ENCODE results near the gene REEP6. TPM values are rescaled to one million over a fixed set of nuclear protein-coding genes. Genes with fewer than 3 reads are reported as not detected.
"Not testable (repeated sequence)": the region's sequence is repeated elsewhere in the genome, so short reads cannot be mapped to it uniquely, and the experiment has no call there.

Gene REEP6
- total RNA-seq, 1 donor from 2014 or later = 1.4 TPM

GRCh38 chr19:1523412-1524286 is 32.7 kb downstream of the REEP6 start, which contains the start of gene PLK5:
Gene PLK5, plus strand, starts transcription at chr19:1524077. Its CDS starts 2,920 bp downstream, at chr19:1526997.
- Mint-ChIP-seq H3K27me3 (ENCODE audit: insufficient read depth) (peaks cover 16% of the 10 kb centered on the region), H3K9me3 (no peaks in the 10 kb centered on the region), H3K4me1 (ENCODE audit: low read depth) (no peaks in the 10 kb centered on the region), H3K36me3 (ENCODE audit: low read depth) (no peaks in the 10 kb centered on the region), H3K4me3 (no peak within 1 kb of the TSS), H3K27ac (no peak within 1 kb of the TSS)
- no peak for DNase-seq (ENCODE audit: low spot score)
- intact Hi-C loops (cut with micrococcal nuclease) = no loop called here

- Mint-ChIP-seq H3K4me1 (ENCODE audit: low read depth) (no peaks in the 10 kb centered on the region), H3K36me3 (ENCODE audit: low read depth) (no peaks in the 10 kb centered on the region), H3K9me3 (no peaks in the 10 kb centered on the region), H3K27ac (no peak overlapping the region), H3K4me3 (no peak overlapping the region), H3K27me3 (ENCODE audit: insufficient read depth) (peaks cover 16% of the 10 kb centered on the region)
- intact Hi-C loops (cut with micrococcal nuclease) = no loop called here
- DNase-seq (ENCODE audit: low spot score) = no peak
Measured at GRCh38 chr19:1524287-1524971, 33.4 kb downstream of the REEP6 start.

GRCh38 chr19:1524972-1525325 is 34.0 kb downstream of the REEP6 start:
- H3K4me3 Mint-ChIP-seq = no peak overlapping the region
- H3K36me3 Mint-ChIP-seq (ENCODE audit: low read depth) = no peaks in the 10 kb centered on the region
- intact Hi-C loops (cut with micrococcal nuclease) = no loop called here
- no peak overlapping the region for H3K27ac Mint-ChIP-seq
- H3K9me3 Mint-ChIP-seq = no peaks in the 10 kb centered on the region
- DNase-seq (ENCODE audit: low spot score) = no peak
- H3K27me3 Mint-ChIP-seq (ENCODE audit: insufficient read depth) = peaks cover 16% of the 10 kb centered on the region
- H3K4me1 Mint-ChIP-seq (ENCODE audit: low read depth) = no peaks in the 10 kb centered on the region

GRCh38 chr19:1525343-1525742 is 34.4 kb downstream of the REEP6 start:
- peaks cover 16% of the 10 kb centered on the region for H3K27me3 Mint-ChIP-seq (ENCODE audit: insufficient read depth)
- no peaks in the 10 kb centered on the region for H3K4me1 Mint-ChIP-seq (ENCODE audit: low read depth)
- H3K4me3 Mint-ChIP-seq = no peak overlapping the region
- intact Hi-C loops (cut with micrococcal nuclease) = no loop called here
- no peaks in the 10 kb centered on the region for H3K9me3 Mint-ChIP-seq
- no peak for DNase-seq (ENCODE audit: low spot score)
- no peaks in the 10 kb centered on the region for H3K36me3 Mint-ChIP-seq (ENCODE audit: low read depth)
- no peak overlapping the region for H3K27ac Mint-ChIP-seq

- DNase-seq (ENCODE audit: low spot score) = no peak
- H3K27me3 Mint-ChIP-seq (ENCODE audit: insufficient read depth) = peaks cover 16% of the 10 kb centered on the region
- H3K4me3 Mint-ChIP-seq = no peak overlapping the region
- no peaks in the 10 kb centered on the region for H3K4me1 Mint-ChIP-seq (ENCODE audit: low read depth)
- intact Hi-C loops (cut with micrococcal nuclease) = no loop called here
- no peaks in the 10 kb centered on the region for H3K9me3 Mint-ChIP-seq
- no peaks in the 10 kb centered on the region for H3K36me3 Mint-ChIP-seq (ENCODE audit: low read depth)
- H3K27ac Mint-ChIP-seq = no peak overlapping the region
Measured at GRCh38 chr19:1526066-1526778, 35.2 kb downstream of the REEP6 start.

GRCh38 chr19:1526979-1527649 is 36.1 kb downstream of the REEP6 start:
- H3K4me3 Mint-ChIP-seq = no peak overlapping the region
- intact Hi-C loops (cut with micrococcal nuclease) = no loop called here
- no peak for DNase-seq (ENCODE audit: low spot score)
- H3K4me1 Mint-ChIP-seq (ENCODE audit: low read depth) = no peaks in the 10 kb centered on the region
- H3K36me3 Mint-ChIP-seq (ENCODE audit: low read depth) = no peaks in the 10 kb centered on the region
- no peak overlapping the region for H3K27ac Mint-ChIP-seq
- no peaks in the 10 kb centered on the region for H3K9me3 Mint-ChIP-seq
- peaks cover 16% of the 10 kb centered on the region for H3K27me3 Mint-ChIP-seq (ENCODE audit: insufficient read depth)

- Mint-ChIP-seq H3K4me3 (no peak overlapping the region), H3K4me1 (ENCODE audit: low read depth) (no peaks in the 10 kb centered on the region), H3K27ac (no peak overlapping the region), H3K9me3 (no peaks in the 10 kb centered on the region), H3K27me3 (ENCODE audit: insufficient read depth) (peaks cover 15% of the 10 kb centered on the region), H3K36me3 (ENCODE audit: low read depth) (no peaks in the 10 kb centered on the region)
- intact Hi-C loops (cut with micrococcal nuclease) = no loop called here
- DNase-seq (ENCODE audit: low spot score) = no peak
Measured at GRCh38 chr19:1527650-1528309, 36.8 kb downstream of the REEP6 start.

GRCh38 chr19:1528596-1529429 is 37.8 kb downstream of the REEP6 start:
- Mint-ChIP-seq H3K27ac (no peak overlapping the region), H3K4me1 (ENCODE audit: low read depth) (no peaks in the 10 kb centered on the region), H3K27me3 (ENCODE audit: insufficient read depth) (peaks cover 8% of the 10 kb centered on the region), H3K4me3 (no peak overlapping the region), H3K9me3 (no peaks in the 10 kb centered on the region), H3K36me3 (ENCODE audit: low read depth) (no peaks in the 10 kb centered on the region)
- intact Hi-C loops (cut with micrococcal nuclease) = no loop called here
- DNase-seq (ENCODE audit: low spot score) = no peak

GRCh38 chr19:1529430-1529816 is 38.4 kb downstream of the REEP6 start:
- Mint-ChIP-seq H3K9me3 (no peaks in the 10 kb centered on the region), H3K36me3 (ENCODE audit: low read depth) (no peaks in the 10 kb centered on the region), H3K27me3 (ENCODE audit: insufficient read depth) (peaks cover 6% of the 10 kb centered on the region), H3K4me1 (ENCODE audit: low read depth) (no peaks in the 10 kb centered on the region), H3K4me3 (no peak overlapping the region), H3K27ac (no peak overlapping the region)
- intact Hi-C loops (cut with micrococcal nuclease) = no loop called here
- no peak for DNase-seq (ENCODE audit: low spot score)

- H3K4me1 Mint-ChIP-seq (ENCODE audit: low read depth); H3K27me3 Mint-ChIP-seq (ENCODE audit: insufficient read depth); H3K27ac Mint-ChIP-seq; H3K36me3 Mint-ChIP-seq (ENCODE audit: low read depth); DNase-seq (ENCODE audit: low spot score); H3K4me3 Mint-ChIP-seq; H3K9me3 Mint-ChIP-seq; intact Hi-C loops (cut with micrococcal nuclease): not testable (repeated sequence)
Measured at GRCh38 chr19:1530856-1531255, 39.9 kb downstream of the REEP6 start.

- no peaks in the 10 kb centered on the region for H3K36me3 Mint-ChIP-seq (ENCODE audit: low read depth)
- intact Hi-C loops (cut with micrococcal nuclease) = no loop called here
Measured at GRCh38 chr19:1531587-1531986, 40.6 kb downstream of the REEP6 start.

GRCh38 chr19:1532003-1532402 is 41.0 kb downstream of the REEP6 start:
- H3K4me1 Mint-ChIP-seq (ENCODE audit: low read depth) = no peaks in the 10 kb centered on the region
- no peak overlapping the region for H3K27ac Mint-ChIP-seq
- no peaks in the 10 kb centered on the region for H3K27me3 Mint-ChIP-seq (ENCODE audit: insufficient read depth)
- no peak overlapping the region for H3K4me3 Mint-ChIP-seq
- intact Hi-C loops (cut with micrococcal nuclease) = no loop called here
- no peak for DNase-seq (ENCODE audit: low spot score)
- no peaks in the 10 kb centered on the region for H3K36me3 Mint-ChIP-seq (ENCODE audit: low read depth)
- H3K9me3 Mint-ChIP-seq = no peaks in the 10 kb centered on the region

More at GRCh38 chr19:1531587-1531986, 40.6 kb downstream of the REEP6 start:
- DNase-seq (ENCODE audit: low spot score) = no peak
- H3K27ac Mint-ChIP-seq = no peak overlapping the region
- H3K4me3 Mint-ChIP-seq = no peak overlapping the region
- H3K4me1 Mint-ChIP-seq (ENCODE audit: low read depth) = no peaks in the 10 kb centered on the region
- H3K27me3 Mint-ChIP-seq (ENCODE audit: insufficient read depth) = no peaks in the 10 kb centered on the region
- H3K9me3 Mint-ChIP-seq = no peaks in the 10 kb centered on the region

All from activated T-helper 1 cell treated with anti-CD3 and anti-CD28 coated beads, Interleukin-12 subunit alpha, Interleukin-12 subunit beta, Interleukin-2, Interleukin-4 antibody, amounts not matched to agents 30 ng/mL and 10 ng/mL and 1 ng/mL, durations not matched to agents 14 hours and 24 hours and 36 hours (primary cell).